NB4 (cell line): Measurements from ENCODE around the gene CLEC4G.

Experiments used
- MYC ChIP-seq: IDR thresholded peaks from 2 replicates; pipeline ENCODE4 v1.6.1; 2011; ENCODE audit warnings: low read depth, low read length
- POLR2A ChIP-seq: IDR thresholded peaks from 2 replicates; pipeline ENCODE4 v1.6.1; 2011; ENCODE audit warnings: mild to moderate bottlenecking; ENCODE audit not compliant: insufficient read length; ENCODE audit errors: extremely low read depth
- TF ChIP-seq, protein P1 (sequence below): IDR thresholded peaks from one replicate; pipeline ENCODE4 v1.5.1; 2012; ENCODE audit warnings: low read depth, low read length
- TF ChIP-seq, protein P2 (sequence below): IDR thresholded peaks from 2 replicates; pipeline ENCODE4 v1.6.1; 2011; ENCODE audit warnings: low read depth, low read length

DNA sequence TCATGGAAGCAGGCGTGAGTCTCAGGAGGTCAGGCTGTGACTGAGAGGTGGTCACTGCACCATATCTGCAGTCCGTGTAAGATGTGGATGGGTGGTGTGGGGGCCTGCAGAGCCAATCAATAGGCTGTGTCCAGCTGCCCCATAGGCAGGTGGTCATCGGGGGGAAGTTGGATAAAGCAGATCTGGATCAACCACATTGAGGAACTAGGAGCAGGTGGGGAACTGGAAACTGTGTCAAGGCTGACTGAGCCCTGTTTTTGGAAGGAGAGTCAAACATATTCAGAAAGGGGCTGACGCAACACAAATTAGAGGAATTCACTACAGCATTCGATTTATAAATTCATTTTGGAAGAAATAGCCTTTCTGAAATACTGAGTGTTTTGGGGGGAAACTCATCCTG, 46.2 kb upstream of the CLEC4G start:
- TF ChIP-seq POLR2A (no peak), MYC (no peak)
- TF ChIP-seq, protein P1, sequence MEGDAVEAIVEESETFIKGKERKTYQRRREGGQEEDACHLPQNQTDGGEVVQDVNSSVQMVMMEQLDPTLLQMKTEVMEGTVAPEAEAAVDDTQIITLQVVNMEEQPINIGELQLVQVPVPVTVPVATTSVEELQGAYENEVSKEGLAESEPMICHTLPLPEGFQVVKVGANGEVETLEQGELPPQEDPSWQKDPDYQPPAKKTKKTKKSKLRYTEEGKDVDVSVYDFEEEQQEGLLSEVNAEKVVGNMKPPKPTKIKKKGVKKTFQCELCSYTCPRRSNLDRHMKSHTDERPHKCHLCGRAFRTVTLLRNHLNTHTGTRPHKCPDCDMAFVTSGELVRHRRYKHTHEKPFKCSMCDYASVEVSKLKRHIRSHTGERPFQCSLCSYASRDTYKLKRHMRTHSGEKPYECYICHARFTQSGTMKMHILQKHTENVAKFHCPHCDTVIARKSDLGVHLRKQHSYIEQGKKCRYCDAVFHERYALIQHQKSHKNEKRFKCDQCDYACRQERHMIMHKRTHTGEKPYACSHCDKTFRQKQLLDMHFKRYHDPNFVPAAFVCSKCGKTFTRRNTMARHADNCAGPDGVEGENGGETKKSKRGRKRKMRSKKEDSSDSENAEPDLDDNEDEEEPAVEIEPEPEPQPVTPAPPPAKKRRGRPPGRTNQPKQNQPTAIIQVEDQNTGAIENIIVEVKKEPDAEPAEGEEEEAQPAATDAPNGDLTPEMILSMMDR: no peak
- TF ChIP-seq, protein P2, sequence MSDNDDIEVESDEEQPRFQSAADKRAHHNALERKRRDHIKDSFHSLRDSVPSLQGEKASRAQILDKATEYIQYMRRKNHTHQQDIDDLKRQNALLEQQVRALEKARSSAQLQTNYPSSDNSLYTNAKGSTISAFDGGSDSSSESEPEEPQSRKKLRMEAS: no peak
